ENCODE data around the gene OR4E1. TPM values are rescaled to one million over a fixed set of nuclear protein-coding genes. Genes with fewer than 3 reads are reported as not detected.

OR4E1 gene
- total and polyA plus RNA-seq, 8 donors = 0.05 to 0.08 (median 0.06) TPM; not detected in 3

- intact Hi-C loops (cut with DNase I) = no loop called here
- no peaks in the 10 kb centered on the region for H3K27me3 ChIP-seq
- ATAC-seq = no peak
Observed at GRCh38 chr14:21694425-21694824, 20.8 kb upstream of the OR4E1 start.

DNA sequence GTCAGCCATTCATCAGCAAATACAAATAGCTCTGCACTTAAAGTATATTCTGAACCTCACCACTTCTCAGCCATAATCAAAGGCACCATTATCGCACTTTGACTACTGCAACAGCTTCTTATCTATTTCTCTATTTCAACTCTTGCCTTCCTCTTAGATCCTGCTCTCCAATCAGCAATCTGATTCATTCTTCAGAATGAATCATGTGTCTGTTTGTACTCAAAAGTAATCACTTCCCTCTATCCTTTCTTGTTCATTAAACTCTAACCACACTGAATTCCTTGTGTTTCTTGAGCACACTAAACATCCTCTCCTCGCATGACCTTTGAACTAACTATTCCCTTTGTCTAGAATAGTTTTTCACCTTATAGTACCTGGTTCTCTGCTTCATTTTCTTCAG lies 12.8 kb upstream of the OR4E1 start:
- TF ChIP-seq CTCF (IDR thresholded peaks at IDR 0.05) = no peak
- no peaks in the 10 kb centered on the region for H3K4me1 ChIP-seq
- DNase-seq (no peak), ATAC-seq (no peak)
- no peaks in the 10 kb centered on the region for H3K9me3 ChIP-seq
- intact Hi-C loops (cut with DNase I) = no loop called here
- no peak overlapping the region for H3K27ac ChIP-seq
- no peaks in the 10 kb centered on the region for H3K27me3 ChIP-seq
- no peaks in the 10 kb centered on the region for H3K36me3 ChIP-seq
- H3K4me3 ChIP-seq = no peak overlapping the region

More at GRCh38 chr14:21694425-21694824, 20.8 kb upstream of the OR4E1 start:
- DNase-seq = no peak
- Histone ChIP-seq H3K27ac (no peak overlapping the region), H3K4me3 (no peak overlapping the region), H3K36me3 (no peaks in the 10 kb centered on the region), H3K4me1 (no peaks in the 10 kb centered on the region), H3K9me3 (no peaks in the 10 kb centered on the region)
- TF ChIP-seq CTCF (IDR thresholded peaks at IDR 0.05) = no peak

GRCh38 chr14:21680072-21680471 lies 6.5 kb upstream of the OR4E1 start:
- Histone ChIP-seq H3K27me3 (no peaks in the 10 kb centered on the region), H3K9me3 (peaks cover 0 to 10% of the 10 kb centered on the region in 2 donors), H3K4me1 (no peaks in the 10 kb centered on the region), H3K4me3 (no peak overlapping the region), H3K27ac (no peak overlapping the region), H3K36me3 (no peaks in the 10 kb centered on the region)
- TF ChIP-seq CTCF (IDR thresholded peaks at IDR 0.05) = no peak
- DNase-seq (no peak), ATAC-seq (no peak)
- intact Hi-C loops (cut with DNase I) = no loop called here

DNA sequence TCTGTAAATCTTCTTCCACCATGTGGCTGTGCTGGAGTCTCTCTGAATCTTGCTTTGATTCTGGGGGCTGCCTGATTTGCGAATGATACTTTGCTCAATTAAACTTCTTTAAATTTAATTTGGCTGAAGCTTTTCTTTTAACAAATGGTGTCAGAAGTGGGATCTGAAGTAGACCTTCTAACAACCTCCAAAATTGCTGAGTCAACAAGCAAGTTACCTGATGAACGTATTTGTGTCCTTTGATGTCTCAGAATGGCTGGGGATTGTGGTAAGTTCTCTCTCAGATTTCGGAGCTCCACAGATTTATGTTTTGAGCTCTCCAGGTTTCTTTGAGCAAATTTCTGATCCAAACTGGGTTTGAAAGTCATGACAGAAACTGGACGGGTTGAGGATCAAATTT lies 1.9 kb upstream of the OR4E1 start:
- H3K27me3 ChIP-seq = no peaks in the 10 kb centered on the region
- H3K9me3 ChIP-seq = peaks cover 0 to 10% of the 10 kb centered on the region in 2 donors
- DNase-seq (no peak), ATAC-seq (no peak)
- no peak overlapping the region for H3K4me3 ChIP-seq
- H3K4me1 ChIP-seq = no peaks in the 10 kb centered on the region
- no peak for TF ChIP-seq CTCF (IDR thresholded peaks at IDR 0.05)
- no peak overlapping the region for H3K27ac ChIP-seq
- no peaks in the 10 kb centered on the region for H3K36me3 ChIP-seq
- intact Hi-C loops (cut with DNase I) = no loop called here

- Histone ChIP-seq H3K9me3 (peaks cover 0 to 10% of the 10 kb centered on the region in 2 donors), H3K36me3 (no peaks in the 10 kb centered on the region), H3K4me1 (no peaks in the 10 kb centered on the region), H3K27ac (no peak overlapping the region), H3K4me3 (no peak overlapping the region), H3K27me3 (no peaks in the 10 kb centered on the region)
- no peak for DNase-seq
- no peak for ATAC-seq
- intact Hi-C loops (cut with DNase I) = no loop called here
- no peak for TF ChIP-seq CTCF (IDR thresholded peaks at IDR 0.05)
Observed at GRCh38 chr14:21672116-21672515, 1.5 kb downstream of the OR4E1 start.
